Osteoblast (primary cell): ENCODE measurements around the gene CHST11. TPM values are rescaled to one million over a fixed set of nuclear protein-coding genes. Genes with fewer than 3 reads are reported as not detected.
A peak's percentile ranks its signal among the peaks of the same experiment; 100 is the strongest.

Experiments used
- DNase-seq: peaks from one replicate; pipeline ENCODE4 v3.0.0; 2011; ENCODE audit warnings: low spot score, mixed read lengths; ENCODE audit not compliant: insufficient read length; ENCODE audit errors: missing footprints
- H2AFZ ChIP-seq: 2 replicates; pipeline ENCODE4 v1.6.0; 2011; ENCODE audit warnings: mild to moderate bottlenecking, low read length
- H3K27ac ChIP-seq: 2 replicates; pipeline ENCODE4 v1.5.1; 2011; ENCODE audit warnings: mild to moderate bottlenecking, low read depth, low read length, moderate library complexity
- H3K27me3 ChIP-seq: 2 replicates; pipeline ENCODE4 v1.6.0; 2012; ENCODE audit warnings: mild to moderate bottlenecking, control low read depth, inconsistent platforms, low read length, moderate library complexity; ENCODE audit not compliant: insufficient read depth
- H3K36me3 ChIP-seq: 2 replicates; pipeline ENCODE4 v1.5.1; 2011; ENCODE audit warnings: mild to moderate bottlenecking, low read length, control low read depth, moderate library complexity; ENCODE audit not compliant: insufficient read depth
- H3K4me1 ChIP-seq: 2 replicates; pipeline ENCODE4 v1.5.1; 2011; ENCODE audit warnings: mild to moderate bottlenecking, low read length, control low read depth, moderate library complexity; ENCODE audit not compliant: insufficient read depth
- H3K4me2 ChIP-seq: 2 replicates; pipeline ENCODE4 v1.6.0; 2011; ENCODE audit warnings: mild to moderate bottlenecking, low read length; ENCODE audit not compliant: insufficient read depth
- H3K4me3 ChIP-seq: fragments of 200-600 bp; sonication (generic); 3 replicates; pipeline ENCODE4 v1.5.1; 2012; ENCODE audit warnings: mild to moderate bottlenecking, low read length, inconsistent platforms; ENCODE audit not compliant: insufficient read depth
- H3K79me2 ChIP-seq: 2 replicates; pipeline ENCODE4 v1.6.0; 2012; ENCODE audit warnings: mild to moderate bottlenecking, low read length, control low read depth, inconsistent platforms; ENCODE audit not compliant: insufficient read depth
- H3K9me3 ChIP-seq: 2 replicates; pipeline ENCODE4 v1.5.1; 2011; ENCODE audit warnings: low read depth, low read length, control low read depth
- H4K20me1 ChIP-seq: 2 replicates; pipeline ENCODE4 v1.6.0; 2012; ENCODE audit warnings: mild to moderate bottlenecking, low read length, control low read depth; ENCODE audit not compliant: insufficient read depth
- total RNA-seq: library from RNA; depleted of rRNA; stranded (reverse); fragments of >200 nt; gene quantifications from 2 replicates; pipeline ENCODE4 v1.2.3, GENCODE V29; 2012
- TF ChIP-seq, protein P1 (sequence below): IDR thresholded peaks from 2 replicates; pipeline ENCODE4 v1.5.1; 2011; ENCODE audit warnings: mild to moderate bottlenecking, low read depth, low read length, moderate library complexity; ENCODE audit errors: extremely low read depth

Gene CHST11
- total RNA-seq, 1 donor: 24.6 TPM

- H3K4me1 ChIP-seq: no peaks in the 10 kb centered on the region
- H3K36me3 ChIP-seq: no peaks in the 10 kb centered on the region
- DNase-seq: no peak
- no peak overlapping the region for H2AFZ ChIP-seq
- H3K27ac ChIP-seq: no peak overlapping the region
- TF ChIP-seq, protein P1, sequence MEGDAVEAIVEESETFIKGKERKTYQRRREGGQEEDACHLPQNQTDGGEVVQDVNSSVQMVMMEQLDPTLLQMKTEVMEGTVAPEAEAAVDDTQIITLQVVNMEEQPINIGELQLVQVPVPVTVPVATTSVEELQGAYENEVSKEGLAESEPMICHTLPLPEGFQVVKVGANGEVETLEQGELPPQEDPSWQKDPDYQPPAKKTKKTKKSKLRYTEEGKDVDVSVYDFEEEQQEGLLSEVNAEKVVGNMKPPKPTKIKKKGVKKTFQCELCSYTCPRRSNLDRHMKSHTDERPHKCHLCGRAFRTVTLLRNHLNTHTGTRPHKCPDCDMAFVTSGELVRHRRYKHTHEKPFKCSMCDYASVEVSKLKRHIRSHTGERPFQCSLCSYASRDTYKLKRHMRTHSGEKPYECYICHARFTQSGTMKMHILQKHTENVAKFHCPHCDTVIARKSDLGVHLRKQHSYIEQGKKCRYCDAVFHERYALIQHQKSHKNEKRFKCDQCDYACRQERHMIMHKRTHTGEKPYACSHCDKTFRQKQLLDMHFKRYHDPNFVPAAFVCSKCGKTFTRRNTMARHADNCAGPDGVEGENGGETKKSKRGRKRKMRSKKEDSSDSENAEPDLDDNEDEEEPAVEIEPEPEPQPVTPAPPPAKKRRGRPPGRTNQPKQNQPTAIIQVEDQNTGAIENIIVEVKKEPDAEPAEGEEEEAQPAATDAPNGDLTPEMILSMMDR: no peak
- no peaks in the 10 kb centered on the region for H3K79me2 ChIP-seq
- H3K4me3 ChIP-seq: no peak overlapping the region
- H3K27me3 ChIP-seq: no peaks in the 10 kb centered on the region
- no peaks in the 10 kb centered on the region for H3K9me3 ChIP-seq
- H3K4me2 ChIP-seq: no peak overlapping the region
- H4K20me1 ChIP-seq: peaks cover 6% of the 10 kb centered on the region
Observed at GRCh38 chr12:104764225-104765091, 307.7 kb downstream of the CHST11 start.

- Histone ChIP-seq H3K79me2 (no peaks in the 10 kb centered on the region), H3K9me3 (no peaks in the 10 kb centered on the region), H2AFZ (no peak overlapping the region), H3K4me1 (no peaks in the 10 kb centered on the region), H3K4me2 (no peak overlapping the region), H3K27me3 (no peaks in the 10 kb centered on the region), H3K4me3 (no peak overlapping the region), H3K27ac (no peak overlapping the region), H4K20me1 (no peaks in the 10 kb centered on the region), H3K36me3 (no peaks in the 10 kb centered on the region)
- no peak for DNase-seq
- TF ChIP-seq, protein P1: no peak
Observed at GRCh38 chr12:104767261-104767660, 310.5 kb downstream of the CHST11 start.

DNA sequence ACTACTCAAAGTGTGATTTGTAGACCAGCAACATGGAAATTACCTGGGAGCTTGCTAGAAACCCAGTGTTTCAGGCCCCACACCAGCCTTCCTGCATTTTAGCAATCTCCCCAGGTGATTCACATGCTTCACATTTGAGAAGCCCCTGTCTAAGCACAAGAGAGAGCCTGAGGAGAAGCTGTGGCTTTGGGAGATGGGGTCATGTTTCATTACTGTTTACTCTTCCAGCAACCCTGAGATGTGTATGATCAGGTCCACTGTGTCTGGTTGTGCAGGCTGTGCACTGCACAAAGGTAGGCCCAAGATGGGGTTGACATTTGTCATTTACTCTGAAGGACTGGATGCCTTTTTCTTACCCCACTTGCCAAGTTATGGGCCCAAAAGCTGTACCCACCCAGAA is 311.3 kb downstream of the CHST11 start:
- no peak for DNase-seq
- Histone ChIP-seq H4K20me1 (no peaks in the 10 kb centered on the region), H3K9me3 (no peaks in the 10 kb centered on the region), H3K79me2 (no peaks in the 10 kb centered on the region), H3K27me3 (no peaks in the 10 kb centered on the region), H3K4me2 (no peak overlapping the region), H3K4me3 (no peak overlapping the region), H3K36me3 (no peaks in the 10 kb centered on the region), H3K4me1 (no peaks in the 10 kb centered on the region), H3K27ac (no peak overlapping the region), H2AFZ (no peak overlapping the region)
- TF ChIP-seq, protein P1: no peak

DNA sequence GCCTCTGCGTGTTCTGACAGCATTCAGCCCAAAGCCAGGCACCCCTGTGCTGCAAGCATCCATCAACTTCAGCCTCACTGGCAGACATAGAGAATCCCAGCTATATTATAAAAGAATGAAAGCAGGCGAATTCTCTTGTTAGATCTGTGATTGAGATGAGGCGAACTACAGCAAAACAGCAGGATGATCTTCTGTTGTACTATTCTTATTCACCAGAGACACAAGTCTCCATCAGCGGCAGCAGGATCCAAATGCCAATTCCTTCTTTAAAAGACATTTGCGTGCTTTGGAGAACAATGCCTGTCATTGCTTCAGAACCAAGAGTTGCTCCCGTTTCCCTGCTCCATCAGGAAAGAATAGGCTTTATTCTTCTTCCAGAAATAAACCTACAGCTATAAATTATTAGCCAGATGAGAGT is 312.4 kb downstream of the CHST11 start:
- TF ChIP-seq, protein P1: no peak
- Histone ChIP-seq H2AFZ (peak overlapping the region; percentile 36), H3K4me3 (no peak overlapping the region)

More for the DNA sequence above, 312.4 kb downstream of the CHST11 start:
- no peak for DNase-seq
- no peaks in the 10 kb centered on the region for H3K9me3 ChIP-seq
- H3K27me3 ChIP-seq: no peaks in the 10 kb centered on the region
- no peak overlapping the region for H3K27ac ChIP-seq
- no peaks in the 10 kb centered on the region for H3K4me1 ChIP-seq
- no peak overlapping the region for H3K4me2 ChIP-seq
- no peaks in the 10 kb centered on the region for H4K20me1 ChIP-seq
- no peaks in the 10 kb centered on the region for H3K79me2 ChIP-seq
- no peaks in the 10 kb centered on the region for H3K36me3 ChIP-seq
